Upper lobe of left lung (tissue), 4 donors: ENCODE data around the gene CLNK.

Source experiments
- EP300 ChIP-seq, 4 donors: sonication (generic); formaldehyde crosslinking; IDR thresholded peaks; one replicate each; pipeline ENCODE4 v1.5.1; 2017; ENCODE audit warnings: antibody characterized with exemption in 4 of 4, control low read depth in 2 of 4
- POLR2A ChIP-seq, 4 donors: fragments of 450-650 bp; IDR thresholded peaks; one replicate each; pipeline ENCODE4 v1.5.1; 2016 to 2017; ENCODE audit warnings: antibody characterized with exemption in 4 of 4, mild to moderate bottlenecking in 2 of 4
- POLR2AphosphoS5 ChIP-seq, 2 donors: sonication (generic); formaldehyde crosslinking; IDR thresholded peaks; one replicate each; pipeline ENCODE4 v1.5.1; 2017; ENCODE audit warnings: antibody characterized with exemption in 2 of 2
- TF ChIP-seq, protein P1 (sequence below), 6 experiments: fragments of 450-650 bp in 4 of 6; fragments of 200-600 bp in 2 of 6; sonication (generic) in 2 of 6; IDR thresholded peaks; one replicate each; pipeline ENCODE4 v1.5.1; 2016 to 2019; ENCODE audit warnings: antibody characterized with exemption in 6 of 6

DNA sequence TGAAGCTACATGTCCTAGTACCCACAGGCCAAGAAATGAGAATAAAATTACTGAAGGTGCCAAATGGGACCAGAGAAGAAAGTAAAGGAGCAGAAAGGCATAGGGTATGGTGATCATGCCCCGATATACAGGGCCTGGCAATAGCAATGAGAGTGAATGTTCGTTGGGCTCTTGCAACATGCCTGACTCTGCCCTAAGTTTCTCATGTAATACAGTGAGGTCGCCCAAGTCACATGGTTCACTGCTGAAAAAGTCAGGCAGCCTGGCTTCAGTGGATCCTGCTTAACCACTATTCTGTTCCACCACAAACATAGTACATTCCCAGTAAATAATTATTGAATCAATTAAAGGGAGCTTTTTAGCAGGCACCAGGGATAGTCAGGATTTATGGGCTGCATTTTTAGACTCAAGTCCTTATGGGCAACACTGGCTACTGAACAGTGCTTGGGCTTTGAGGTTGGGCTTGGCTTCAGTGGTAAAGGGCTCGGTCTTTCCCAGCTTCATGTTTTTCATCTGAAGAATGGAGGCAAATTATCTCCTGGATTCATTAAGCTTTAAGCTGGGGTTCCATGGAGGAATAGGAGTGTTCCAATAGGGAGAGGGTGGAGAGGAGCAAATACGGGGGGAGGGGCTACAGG lies 160.3 kb downstream of the CLNK start:
- TF ChIP-seq, protein P1, sequence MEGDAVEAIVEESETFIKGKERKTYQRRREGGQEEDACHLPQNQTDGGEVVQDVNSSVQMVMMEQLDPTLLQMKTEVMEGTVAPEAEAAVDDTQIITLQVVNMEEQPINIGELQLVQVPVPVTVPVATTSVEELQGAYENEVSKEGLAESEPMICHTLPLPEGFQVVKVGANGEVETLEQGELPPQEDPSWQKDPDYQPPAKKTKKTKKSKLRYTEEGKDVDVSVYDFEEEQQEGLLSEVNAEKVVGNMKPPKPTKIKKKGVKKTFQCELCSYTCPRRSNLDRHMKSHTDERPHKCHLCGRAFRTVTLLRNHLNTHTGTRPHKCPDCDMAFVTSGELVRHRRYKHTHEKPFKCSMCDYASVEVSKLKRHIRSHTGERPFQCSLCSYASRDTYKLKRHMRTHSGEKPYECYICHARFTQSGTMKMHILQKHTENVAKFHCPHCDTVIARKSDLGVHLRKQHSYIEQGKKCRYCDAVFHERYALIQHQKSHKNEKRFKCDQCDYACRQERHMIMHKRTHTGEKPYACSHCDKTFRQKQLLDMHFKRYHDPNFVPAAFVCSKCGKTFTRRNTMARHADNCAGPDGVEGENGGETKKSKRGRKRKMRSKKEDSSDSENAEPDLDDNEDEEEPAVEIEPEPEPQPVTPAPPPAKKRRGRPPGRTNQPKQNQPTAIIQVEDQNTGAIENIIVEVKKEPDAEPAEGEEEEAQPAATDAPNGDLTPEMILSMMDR (IDR thresholded peaks at IDR 0.05) = no peak
- TF ChIP-seq POLR2AphosphoS5 (IDR thresholded peaks at IDR 0.05) (no peak), POLR2A (IDR thresholded peaks at IDR 0.05) (no peak), EP300 (IDR thresholded peaks at IDR 0.05) (no peak)
